Fibroblast of skin of right biceps (primary cell): ENCODE measurements around the gene CORO1A.
"Not testable (repeated sequence)": the region's sequence is repeated elsewhere in the genome, so short reads cannot be mapped to it uniquely, and the experiment has no call there.

Source experiments
- DNase-seq: peaks from one replicate; pipeline ENCODE4 v3.0.0-alpha.2; 2013

The CORO1A gene

GRCh38 chr16:30206252-30206651, 22.9 kb downstream of the CORO1A start:
- not testable (repeated sequence) for DNase-seq

GRCh38 chr16:30207063-30207704, 23.8 kb downstream of the CORO1A start:
- DNase-seq, result not testable (repeated sequence)

GRCh38 chr16:30209032-30209431, 25.6 kb downstream of the CORO1A start:
- DNase-seq, result not testable (repeated sequence)

- not testable (repeated sequence) for DNase-seq
Observed at GRCh38 chr16:30211414-30211813, 28.0 kb downstream of the CORO1A start.

GRCh38 chr16:30217082-30217481, 33.7 kb downstream of the CORO1A start:
- DNase-seq, result not testable (repeated sequence)
